Renal pelvis (tissue), 4 donors: ENCODE data around the gene TBC1D26. TPM values are rescaled to one million over a fixed set of nuclear protein-coding genes. Genes with fewer than 3 reads are reported as not detected.
A peak's percentile ranks its signal among the peaks of the same experiment; 100 is the strongest.
"Not testable (repeated sequence)": the region's sequence is repeated elsewhere in the genome, so short reads cannot be mapped to it uniquely, and the experiment has no call there.

ENCODE experiments used
- DNase-seq: peaks from one replicate; pipeline ENCODE4 v3.0.0-alpha.2; 2013
- polyA plus RNA-seq, 3 donors: library from polyadenylated mRNA; unstranded; fragments of 120-200 nt; gene quantifications; one replicate each; pipeline ENCODE4 v1.2.1, GENCODE V29; 2013; ENCODE audit not compliant: insufficient read length in 3 of 3

TBC1D26 gene
- polyA plus RNA-seq, 3 donors, result 0.44 to 1.8 (median 1.0) TPM

GRCh38 chr17:15742921-15743320, 10.8 kb downstream of the TBC1D26 start:
- DNase-seq, result no peak

GRCh38 chr17:15744074-15744676, 12.1 kb downstream of the TBC1D26 start:
- no peak for DNase-seq

GRCh38 chr17:15744885-15745284, 12.8 kb downstream of the TBC1D26 start:
- DNase-seq, result no peak

- not testable (repeated sequence) for DNase-seq
These were observed 17.3 kb downstream of the TBC1D26 start for GRCh38 chr17:15749403-15749802.

- DNase-seq, result not testable (repeated sequence)
These were observed 36.9 kb downstream of the TBC1D26 start for GRCh38 chr17:15768865-15769533.

GRCh38 chr17:15770679-15771078, 38.6 kb downstream of the TBC1D26 start:
- DNase-seq, result not testable (repeated sequence)

- DNase-seq, result no peak
These were observed 44.8 kb downstream of the TBC1D26 start for GRCh38 chr17:15776871-15777270.

- DNase-seq, result no peak
These were observed 45.2 kb downstream of the TBC1D26 start for GRCh38 chr17:15777297-15777696.

GRCh38 chr17:15777717-15778116, 45.6 kb downstream of the TBC1D26 start:
- no peak for DNase-seq

- no peak for DNase-seq
These were observed 47.0 kb downstream of the TBC1D26 start for GRCh38 chr17:15779119-15779518.

GRCh38 chr17:15780188-15780587, 48.1 kb downstream of the TBC1D26 start:
- DNase-seq, result no peak

GRCh38 chr17:15782866-15783265, 50.8 kb downstream of the TBC1D26 start:
- DNase-seq, result peak; percentile 39

- no peak for DNase-seq
These were observed 51.4 kb downstream of the TBC1D26 start for GRCh38 chr17:15783461-15783860.

- DNase-seq, result not testable (repeated sequence)
These were observed 52.3 kb downstream of the TBC1D26 start for GRCh38 chr17:15784351-15784750.

- DNase-seq, result not testable (repeated sequence)
These were observed 55.4 kb downstream of the TBC1D26 start for GRCh38 chr17:15787363-15788075.

- DNase-seq, result not testable (repeated sequence)
These were observed 56.3 kb downstream of the TBC1D26 start for GRCh38 chr17:15788365-15788764.

Other genes with a start within 250 kb of the TBC1D26 start
- 10 to 100 TPM; 10.0 to 18.7 (median 15.3) TPM for gene TVP23C, start 168.8 kb upstream of the TBC1D26 start, polyA plus RNA-seq
- 1 to 10 TPM in 2 of 3 donors, under 1 TPM in 1; 0.74 to 2.1 (median 1.1) TPM for gene FBXW10B, start 112.6 kb upstream of the TBC1D26 start, polyA plus RNA-seq
- gene TRIM16, start 48.0 kb upstream of the TBC1D26 start, polyA plus RNA-seq, result 10 to 100 TPM; 22.3 to 26.7 (median 23.3) TPM
- 10 to 100 TPM; 35.0 to 48.8 (median 41.5) TPM for gene ZNF286A, start 32.5 kb upstream of the TBC1D26 start, polyA plus RNA-seq
- gene ADORA2B, start 212.8 kb downstream of the TBC1D26 start, polyA plus RNA-seq, result 1 to 10 TPM; 1.3 to 7.9 (median 4.9) TPM